HepG2 (cell line): ENCODE results near the gene STXBP5L. TPM values are rescaled to one million over a fixed set of nuclear protein-coding genes. Genes with fewer than 3 reads are reported as not detected.

ENCODE experiments used
- ATAC-seq: fragments of 200-7000 bp; cut with Tn5 transposase; 3 replicates; pipeline ENCODE4 v1.9.1; 2020; ENCODE audit warnings: mild to moderate bottlenecking, moderate library complexity
- BruUV-seq: library from RNA; stranded (reverse); fragments of 400-500 nt; replicated peaks from 2 replicates; lab custom pipeline; 2021; lab: Mats Ljungman, UMichigan
- CTCF ChIA-PET: fragments of 300-600 bp; formaldehyde crosslinking; extraction: SDS; loops from one replicate; lab custom pipeline; 2021; ENCODE audit warnings: low total read pairs, inconsistent platforms, low intra/inter-chr PET ratio; lab: Yijun Ruan, JAX
- POLR2A ChIA-PET: fragments of 350-600 bp; sonication (Branson Sonifier 250); formaldehyde crosslinking; loops from one replicate; lab custom pipeline; 2020; ENCODE audit warnings: antibody characterized with exemption, inconsistent platforms; lab: Yijun Ruan, JAX
- DNase-seq: peaks from one replicate; pipeline ENCODE4 v3.0.0-alpha.2; 2015; ENCODE audit warnings: low spot score
- FAIRE-seq: peaks from 3 replicates; lab custom pipeline; 2011; peaks lifted over from hg19 to GRCh38; lab: Jason Lieb, UNC
- H2AFZ ChIP-seq: one replicate; pipeline ENCODE4 v1.6.1; 2011; ENCODE audit warnings: low read length, inconsistent platforms
- H3K27ac ChIP-seq: fragments of 300-600 bp; 3 replicates; pipeline ENCODE4 v1.8.0; 2011; ENCODE audit warnings: mixed run types, mild to moderate bottlenecking, mixed read lengths, low read length, inconsistent platforms; ENCODE audit not compliant: insufficient read depth; ENCODE audit errors: extremely low read length
- H3K27me3 ChIP-seq, 2 experiments: fragments of 200-600 bp in 1 of 2; 2 replicates in 1 of 2; 3 replicates in 1 of 2; pipeline versions ENCODE4 v1.6.0 to v1.8.0; 2011; ENCODE audit warnings: low read length in 2 of 2, mild to moderate bottlenecking in 2 of 2, moderate library complexity in 2 of 2, inconsistent platforms in 1 of 2; ENCODE audit not compliant: insufficient read depth in 2 of 2, control insufficient read depth in 1 of 2
- H3K36me3 ChIP-seq, 2 experiments: fragments of 200-600 bp in 1 of 2; replicated peaks in 1 of 2; 2 replicates in 1 of 2; 3 replicates in 1 of 2; pipeline versions ENCODE4 v1.5.1 to v1.8.0; 2011; ENCODE audit warnings: low read length in 2 of 2, inconsistent platforms in 1 of 2; ENCODE audit not compliant: insufficient read depth in 2 of 2, control insufficient read depth in 1 of 2
- H3K4me1 ChIP-seq: 2 replicates; pipeline ENCODE4 v1.5.1; 2012; ENCODE audit warnings: low read length, inconsistent platforms; ENCODE audit not compliant: insufficient read depth
- H3K4me2 ChIP-seq: 2 replicates; pipeline ENCODE4 v1.6.0; 2011; ENCODE audit warnings: low read depth, low read length, inconsistent platforms
- H3K4me3 ChIP-seq, 3 experiments: fragments of 200-600 bp in 1 of 3; sonication (generic), shearing (Covaris generic) in 1 of 3; replicated peaks in 1 of 3; 2 replicates each; pipeline ENCODE4 v1.5.1; 2011 to 2016; ENCODE audit warnings: low read length in 3 of 3, inconsistent platforms in 2 of 3, low read depth in 2 of 3, mild to moderate bottlenecking in 2 of 3, control low read depth in 1 of 3, mixed read lengths in 1 of 3; ENCODE audit not compliant: insufficient read depth in 1 of 3
- H3K79me2 ChIP-seq: one replicate; pipeline ENCODE4 v1.6.1; 2011; ENCODE audit warnings: low read length, inconsistent platforms; ENCODE audit not compliant: insufficient read depth
- H3K9ac ChIP-seq: 2 replicates; pipeline ENCODE4 v1.6.0; 2011; ENCODE audit warnings: mild to moderate bottlenecking, low read depth, low read length, inconsistent platforms; ENCODE audit not compliant: insufficient read depth
- H3K9me3 ChIP-seq: 2 replicates; pipeline ENCODE4 v1.5.1; 2012; ENCODE audit warnings: mild to moderate bottlenecking, low read length
- H4K20me1 ChIP-seq: 2 replicates; pipeline ENCODE4 v1.6.0; 2011; ENCODE audit warnings: inconsistent platforms, mild to moderate bottlenecking, low read length, moderate library complexity; ENCODE audit not compliant: insufficient read depth
- HMGA1 ChIP-seq: sonication (generic); formaldehyde crosslinking; conservative IDR thresholded peaks from 2 replicates; pipeline ENCODE4 v1.4.0; 2020; ENCODE audit warnings: missing genetic modification reagents
- RCOR2 ChIP-seq: IDR thresholded peaks from 2 replicates; pipeline ENCODE4 v1.6.1; 2016; ENCODE audit warnings: missing biosample characterization, missing genetic modification reagents
- ZNF687 ChIP-seq: sonication (generic); formaldehyde crosslinking; IDR thresholded peaks from 2 replicates; pipeline ENCODE4 v1.5.1; 2020; ENCODE audit warnings: mild to moderate bottlenecking, missing genetic modification reagents, moderate library complexity
- ZNF710 ChIP-seq: sonication (generic); formaldehyde crosslinking; IDR thresholded peaks from 2 replicates; pipeline ENCODE4 v1.5.0; 2020; ENCODE audit warnings: mild to moderate bottlenecking, missing genetic modification reagents, borderline replicate concordance
- ZNF776 ChIP-seq: sonication (generic); formaldehyde crosslinking; IDR thresholded peaks from 2 replicates; pipeline ENCODE4 v1.4.0; 2020; ENCODE audit warnings: mild to moderate bottlenecking, missing genetic modification reagents
- WGBS: methylation state at CpG from one replicate; pipeline ENCODE4 v1.1.6; 2017; ENCODE audit warnings: low lambda C conversion rate; 5-methylcytosine and 5-hydroxymethylcytosine counted together
- in situ Hi-C: cut with HindIII; loops from 2 replicates; pipeline ENCODE4 v1.10.0; 2017; ENCODE audit warnings: low pct_unique_long_range_greater_than_20kb; ENCODE audit not compliant: extremely low pct_ligation_motif_present
- intact Hi-C: fragments of 100-400 bp; cut with micrococcal nuclease; formaldehyde crosslinking; loops from one replicate; pipeline ENCODE4 v1.10.0; 2022; ENCODE audit not compliant: unreplicated experiment
- polyA plus RNA-seq, 8 experiments: library from polyadenylated mRNA; depleted of rRNA in 3 of 8; stranded (reverse) in 7 of 8; unstranded in 1 of 8; fragments of >200 nt; fragmentation: Illumina TruSeq in 4 of 8; extraction: Trizol in 4 of 8; gene quantifications; 2 replicates each; pipeline versions ENCODE4 v1.2.1 to v1.2.3, GENCODE V29; 2011 to 2016; ENCODE audit warnings: low read depth in 4 of 8, missing spikeins in 1 of 8, mixed read lengths in 1 of 8; ENCODE audit not compliant: insufficient read depth in 1 of 8
- total RNA-seq, 5 experiments: library from RNA; depleted of rRNA; stranded (reverse); fragments of >200 nt; fragmentation: Illumina TruSeq; extraction: Trizol; gene quantifications; 2 replicates each; pipeline ENCODE4 v1.2.3, GENCODE V29; 2016; ENCODE audit warnings: low read depth in 1 of 5
- TF ChIP-seq, protein P1 (sequence below): sonication (generic); formaldehyde crosslinking; IDR thresholded peaks from 2 replicates; pipeline ENCODE4 v1.4.0; 2020; ENCODE audit warnings: mild to moderate bottlenecking, missing genetic modification reagents

The STXBP5L gene
- total and polyA plus RNA-seq, 2 of the 13 experiments (the other 11 are each of a cell fraction or from before 2014, with no cell fraction given): not detected

DNA sequence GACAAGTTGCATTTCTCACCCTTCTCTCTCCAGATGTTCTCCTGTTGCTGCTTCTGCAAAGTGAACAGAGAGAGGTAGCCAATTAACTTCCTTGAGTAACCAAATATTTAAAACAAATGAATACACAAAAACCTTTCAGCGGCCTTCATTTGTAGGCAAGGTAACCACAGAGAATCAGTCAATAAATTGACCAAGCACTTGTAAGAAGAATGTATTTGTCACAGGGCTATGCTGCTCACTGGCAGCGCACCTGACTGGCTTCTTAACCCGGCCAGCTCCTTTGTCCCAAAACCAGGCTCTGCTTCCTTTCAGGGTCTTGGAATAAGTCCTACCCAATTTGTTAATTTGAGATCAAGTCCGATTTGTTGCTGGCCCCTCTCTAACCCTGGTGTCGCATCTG is 43.5 kb upstream of the STXBP5L start:
- Histone ChIP-seq H3K27me3 (no peaks in the 10 kb centered on the region), H3K9me3 (no peaks in the 10 kb centered on the region), H3K4me1 (no peaks in the 10 kb centered on the region), H3K36me3 (no peaks in the 10 kb centered on the region), H3K79me2 (no peaks in the 10 kb centered on the region), H3K9ac (no peak overlapping the region), H4K20me1 (no peaks in the 10 kb centered on the region)
- in situ Hi-C loops (no loop called here), intact Hi-C loops (no loop called here)
- DNase-seq (no peak), ATAC-seq (no peak), FAIRE-seq (no peak)
- BruUV-seq: no TSS peak
- 22% methylated on average over 4 of the region's 5 CpGs for WGBS
- POLR2A ChIA-PET: no interaction called here
- TF ChIP-seq RCOR2 (no peak), ZNF687 (no peak), ZNF710 (CRISPR knock-in tag) (no peak), HMGA1 (CRISPR knock-in tag) (no peak), ZNF776 (CRISPR knock-in tag) (no peak)
- TF ChIP-seq, protein P1, sequence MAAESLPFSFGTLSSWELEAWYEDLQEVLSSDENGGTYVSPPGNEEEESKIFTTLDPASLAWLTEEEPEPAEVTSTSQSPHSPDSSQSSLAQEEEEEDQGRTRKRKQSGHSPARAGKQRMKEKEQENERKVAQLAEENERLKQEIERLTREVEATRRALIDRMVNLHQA (CRISPR knock-in tag): no peak
- TF ChIP-seq, all 625 proteins: peak for 0
- Histone ChIP-seq H3K27ac (no peak overlapping the region), H3K4me2 (no peak overlapping the region), H3K4me3 (no peak overlapping the region), H2AFZ (no peak overlapping the region)
- CTCF ChIA-PET: no interaction called here
